Measurements from ENCODE around the gene SPATC1L. TPM values are rescaled to one million over a fixed set of nuclear protein-coding genes. Genes with fewer than 3 reads are reported as not detected.

The SPATC1L gene
- total RNA-seq, 1 experiment from 2014 or later, result 36.0 TPM

DNA sequence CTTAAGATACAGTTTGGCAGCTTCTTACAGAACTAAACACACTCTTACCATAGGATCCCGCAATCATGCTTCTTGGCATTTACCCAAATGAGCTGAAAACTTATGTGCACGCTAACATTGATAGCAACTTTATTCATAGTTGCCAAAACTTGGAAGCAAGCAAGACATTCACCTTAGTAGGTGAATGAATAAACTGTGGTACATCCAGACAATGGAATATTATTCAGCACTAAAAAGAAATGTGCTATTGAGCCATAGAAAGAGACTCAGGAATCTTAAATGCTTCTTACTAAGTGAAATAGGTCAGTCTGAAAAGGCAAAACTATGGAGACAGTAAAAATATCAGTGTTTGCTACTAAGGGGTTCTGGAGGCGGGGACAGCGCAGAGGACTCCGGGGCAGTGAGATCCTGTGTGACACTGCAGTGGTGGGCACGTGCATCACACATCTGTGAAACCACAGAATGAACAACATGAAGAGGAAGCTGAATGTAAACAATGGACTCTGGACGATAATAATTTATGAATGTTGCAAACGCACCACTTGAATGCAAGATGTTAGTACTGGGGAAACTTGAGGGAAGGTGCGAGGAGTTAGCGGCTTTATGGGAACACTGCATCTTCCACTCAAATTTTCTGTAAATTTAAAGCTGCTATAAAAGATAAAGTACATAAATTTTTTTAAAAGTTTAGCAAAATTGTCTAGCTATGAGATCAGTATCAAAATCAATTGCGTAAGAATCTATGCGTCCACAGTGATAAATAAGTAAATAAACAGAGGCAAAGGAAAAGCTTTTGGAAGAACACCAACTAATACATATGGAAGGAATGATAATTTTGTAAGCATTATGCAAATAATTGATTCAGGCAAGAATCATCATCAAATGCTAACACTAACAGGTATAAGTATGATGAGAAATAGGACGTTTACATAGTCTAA lies 15.4 kb upstream of the SPATC1L start:
- Histone ChIP-seq H4K20me1 (ENCODE audit: control insufficient read depth, insufficient read depth, insufficient read length) (no peaks in the 10 kb centered on the region), H2BK15ac (ENCODE audit: low read depth, low read length) (no peak overlapping the region), H3K18ac (ENCODE audit: insufficient read length, low read depth, low read length) (no peak overlapping the region), H3K4me1 (ENCODE audit: insufficient read depth, low read length) (no peaks in the 10 kb centered on the region), H3K4me2 (ENCODE audit: insufficient read depth, insufficient read length, low read length) (no peak overlapping the region), H3K79me1 (ENCODE audit: insufficient read depth, low read depth, low read length, poor library complexity, severe bottlenecking) (no peaks in the 10 kb centered on the region), H3T11ph (ENCODE audit: low read length) (no peak overlapping the region), H3K27ac (ENCODE audit: insufficient read length, low read depth, low read length) (no peak overlapping the region), H3K4ac (ENCODE audit: low read depth, low read length) (no peak overlapping the region), H2BK120ac (ENCODE audit: low read depth, low read length, poor library complexity, severe bottlenecking) (no peak overlapping the region), H3K56ac (ENCODE audit: insufficient read length, low read depth, low read length) (no peak overlapping the region), H3K23me2 (ENCODE audit: insufficient read length, low read depth, low read length, poor library complexity, severe bottlenecking) (no peaks in the 10 kb centered on the region), H2BK5ac (ENCODE audit: insufficient read length, low read length) (no peak overlapping the region), H4K8ac (replicated peaks; ENCODE audit: insufficient read length, low read depth, low read length) (no peak overlapping the region), H3K27me3 (ENCODE audit: insufficient read depth, low read length) (no peaks in the 10 kb centered on the region), H2AK5ac (ENCODE audit: insufficient read length, low read length) (no peak overlapping the region), H3K9me3 (ENCODE audit: control insufficient read depth, low read depth, low read length) (no peaks in the 10 kb centered on the region), H4K91ac (ENCODE audit: insufficient read length, low read depth, low read length) (no peak overlapping the region), H2AFZ (ENCODE audit: low read length) (no peak overlapping the region), H3K79me2 (ENCODE audit: insufficient read depth, low read length) (no peaks in the 10 kb centered on the region), H4K5ac (ENCODE audit: insufficient read length, low read depth, low read length) (no peak overlapping the region), H2BK20ac (ENCODE audit: low read depth, low read length, poor library complexity, severe bottlenecking) (no peak overlapping the region), H3K14ac (ENCODE audit: insufficient read depth, low read length) (no peak overlapping the region), H3K9ac (ENCODE audit: extremely low read depth, insufficient read length, low read length) (no peak overlapping the region), H2BK12ac (ENCODE audit: insufficient read length, low read depth, low read length) (no peak overlapping the region), H3K23ac (ENCODE audit: insufficient read length, low read depth, low read length) (no peak overlapping the region)
- no peak for DNase-seq
- no CpG with 5 or more reads among the region's 13 CpGs for WGBS (ENCODE audit: extremely low coverage, insufficient read length, low lambda C conversion rate)
- H3K4me1 Mint-ChIP-seq, result peaks cover 6 to 9% of the 10 kb centered on the region in 2 experiments; a peak in 3 of 4 replicates
- H3K27me3 Mint-ChIP-seq (ENCODE audit: low read depth), result no peaks in the 10 kb centered on the region
- no peak overlapping the region for H3K27ac Mint-ChIP-seq
- no peaks in the 10 kb centered on the region for H3K9me3 Mint-ChIP-seq
- H3K36me3 Mint-ChIP-seq (ENCODE audit: insufficient read depth in 1 of 3, low read depth in 3 of 3), result peaks cover 49 to 83% (median 71%) of the 10 kb centered on the region in 3 experiments
- TF ChIP-seq, protein P1, sequence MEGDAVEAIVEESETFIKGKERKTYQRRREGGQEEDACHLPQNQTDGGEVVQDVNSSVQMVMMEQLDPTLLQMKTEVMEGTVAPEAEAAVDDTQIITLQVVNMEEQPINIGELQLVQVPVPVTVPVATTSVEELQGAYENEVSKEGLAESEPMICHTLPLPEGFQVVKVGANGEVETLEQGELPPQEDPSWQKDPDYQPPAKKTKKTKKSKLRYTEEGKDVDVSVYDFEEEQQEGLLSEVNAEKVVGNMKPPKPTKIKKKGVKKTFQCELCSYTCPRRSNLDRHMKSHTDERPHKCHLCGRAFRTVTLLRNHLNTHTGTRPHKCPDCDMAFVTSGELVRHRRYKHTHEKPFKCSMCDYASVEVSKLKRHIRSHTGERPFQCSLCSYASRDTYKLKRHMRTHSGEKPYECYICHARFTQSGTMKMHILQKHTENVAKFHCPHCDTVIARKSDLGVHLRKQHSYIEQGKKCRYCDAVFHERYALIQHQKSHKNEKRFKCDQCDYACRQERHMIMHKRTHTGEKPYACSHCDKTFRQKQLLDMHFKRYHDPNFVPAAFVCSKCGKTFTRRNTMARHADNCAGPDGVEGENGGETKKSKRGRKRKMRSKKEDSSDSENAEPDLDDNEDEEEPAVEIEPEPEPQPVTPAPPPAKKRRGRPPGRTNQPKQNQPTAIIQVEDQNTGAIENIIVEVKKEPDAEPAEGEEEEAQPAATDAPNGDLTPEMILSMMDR (conservative IDR thresholded peaks at IDR 0.05), result no peak
- no peak overlapping the region for H3K4me3 Mint-ChIP-seq

Measured in H9 (cell line).